ENCODE results near the gene ZBTB46.
"Not testable (repeated sequence)": the region's sequence is repeated elsewhere in the genome, so short reads cannot be mapped to it uniquely, and the experiment has no call there.

ZBTB46 gene

GRCh38 chr20:63819224-63819921 lies 11.7 kb downstream of the ZBTB46 start:
- no peak for DNase-seq (ENCODE audit: low read depth in 2 of 3, low spot score in 2 of 3)

- no peak for DNase-seq (ENCODE audit: low read depth in 2 of 3, low spot score in 2 of 3)
Observed at GRCh38 chr20:63815615-63816253, 15.3 kb downstream of the ZBTB46 start.

GRCh38 chr20:63814891-63815614 lies 16.0 kb downstream of the ZBTB46 start:
- DNase-seq (ENCODE audit: low read depth in 2 of 3, low spot score in 2 of 3): no peak

- no peak for DNase-seq (ENCODE audit: low read depth in 2 of 3, low spot score in 2 of 3)
Observed at GRCh38 chr20:63811491-63811875, 19.6 kb downstream of the ZBTB46 start.

- DNase-seq (ENCODE audit: low read depth in 2 of 3, low spot score in 2 of 3): no peak
Observed at GRCh38 chr20:63810730-63811490, 20.2 kb downstream of the ZBTB46 start.

- DNase-seq (ENCODE audit: low read depth in 2 of 3, low spot score in 2 of 3): no peak
Observed at GRCh38 chr20:63809856-63810255, 21.2 kb downstream of the ZBTB46 start.

GRCh38 chr20:63808964-63809674 lies 21.9 kb downstream of the ZBTB46 start:
- no peak for DNase-seq (ENCODE audit: low read depth in 2 of 3, low spot score in 2 of 3)

GRCh38 chr20:63808145-63808724 lies 22.8 kb downstream of the ZBTB46 start:
- DNase-seq (ENCODE audit: low read depth in 2 of 3, low spot score in 2 of 3): no peak

GRCh38 chr20:63807654-63808053 lies 23.4 kb downstream of the ZBTB46 start:
- DNase-seq (ENCODE audit: low read depth in 2 of 3, low spot score in 2 of 3): no peak

- no peak for DNase-seq (ENCODE audit: low read depth in 2 of 3, low spot score in 2 of 3)
Observed at GRCh38 chr20:63804308-63804636, 26.8 kb downstream of the ZBTB46 start.

GRCh38 chr20:63802469-63803240 lies 28.4 kb downstream of the ZBTB46 start:
- no peak for DNase-seq (ENCODE audit: low read depth in 2 of 3, low spot score in 2 of 3)

GRCh38 chr20:63801174-63801573 lies 29.9 kb downstream of the ZBTB46 start:
- DNase-seq (ENCODE audit: low read depth in 2 of 3, low spot score in 2 of 3): not testable (repeated sequence)

GRCh38 chr20:63800411-63800810 lies 30.7 kb downstream of the ZBTB46 start:
- not testable (repeated sequence) for DNase-seq (ENCODE audit: low read depth in 2 of 3, low spot score in 2 of 3)

- DNase-seq (ENCODE audit: low read depth in 2 of 3, low spot score in 2 of 3): not testable (repeated sequence)
Observed at GRCh38 chr20:63799127-63799526, 31.9 kb downstream of the ZBTB46 start.

- not testable (repeated sequence) for DNase-seq (ENCODE audit: low read depth in 2 of 3, low spot score in 2 of 3)
Observed at GRCh38 chr20:63797175-63797574, 33.9 kb downstream of the ZBTB46 start.

GRCh38 chr20:63795178-63795830 lies 35.8 kb downstream of the ZBTB46 start:
- DNase-seq (ENCODE audit: low read depth in 2 of 3, low spot score in 2 of 3): no peak

- no peak for DNase-seq (ENCODE audit: low read depth in 2 of 3, low spot score in 2 of 3)
Observed at GRCh38 chr20:63794614-63795013, 36.5 kb downstream of the ZBTB46 start.

GRCh38 chr20:63792866-63793265 lies 38.2 kb downstream of the ZBTB46 start:
- DNase-seq (ENCODE audit: low read depth in 2 of 3, low spot score in 2 of 3): no peak

GRCh38 chr20:63791497-63792156 lies 39.4 kb downstream of the ZBTB46 start:
- DNase-seq (ENCODE audit: low read depth in 2 of 3, low spot score in 2 of 3): no peak
